AG09319 (cell line): ENCODE results near the gene ATG4D.

Experiments used
- DNase-seq: peaks from one replicate; pipeline ENCODE4 v3.0.0-alpha.2; 2010; ENCODE audit warnings: low read depth; ENCODE audit errors: extremely low read depth
- TF ChIP-seq, protein P1 (sequence below): IDR thresholded peaks from 2 replicates; pipeline ENCODE4 v1.5.1; 2011; ENCODE audit warnings: low read depth, mild to moderate bottlenecking, inconsistent platforms, low read length, moderate library complexity

ATG4D gene

DNA sequence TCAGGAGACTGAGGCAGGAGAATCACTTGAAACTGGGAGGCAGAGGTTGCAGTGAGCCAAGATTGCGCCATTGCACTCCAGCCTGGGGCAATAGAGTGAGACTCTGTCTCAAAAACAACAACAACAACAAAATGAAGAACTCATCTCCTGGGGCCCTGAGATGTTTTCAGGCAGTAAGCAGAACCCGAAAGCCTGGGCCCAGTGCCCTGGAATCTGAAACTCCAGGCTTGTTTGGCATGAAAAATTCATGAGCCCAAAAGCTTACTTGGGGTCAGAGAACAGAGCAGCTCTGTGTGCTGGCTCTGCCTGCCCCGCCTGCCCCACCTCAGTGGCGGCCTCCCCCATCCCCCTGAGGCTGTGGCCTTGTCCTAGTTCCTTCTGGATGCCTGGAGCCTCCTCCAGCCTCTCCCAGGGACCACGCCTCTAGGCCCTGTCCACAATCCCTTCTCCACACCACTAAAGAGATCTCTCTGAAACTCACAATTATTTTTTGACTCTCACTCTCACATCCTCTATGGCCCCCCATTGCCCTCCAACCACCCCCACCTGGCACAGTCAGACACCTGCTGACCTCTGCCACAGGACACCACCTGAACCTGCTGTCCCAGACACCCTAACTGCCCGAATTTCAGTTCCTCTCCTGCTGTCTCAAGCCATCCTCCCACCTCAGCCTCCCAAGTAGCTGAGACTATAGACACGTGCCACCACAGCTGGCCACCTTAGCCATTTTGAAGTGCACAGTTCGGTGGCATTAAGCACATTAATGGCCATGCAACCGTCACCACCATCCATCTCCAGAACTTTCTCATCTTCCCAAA, 50.3 kb downstream of the ATG4D start:
- no peak for DNase-seq
- TF ChIP-seq, protein P1, sequence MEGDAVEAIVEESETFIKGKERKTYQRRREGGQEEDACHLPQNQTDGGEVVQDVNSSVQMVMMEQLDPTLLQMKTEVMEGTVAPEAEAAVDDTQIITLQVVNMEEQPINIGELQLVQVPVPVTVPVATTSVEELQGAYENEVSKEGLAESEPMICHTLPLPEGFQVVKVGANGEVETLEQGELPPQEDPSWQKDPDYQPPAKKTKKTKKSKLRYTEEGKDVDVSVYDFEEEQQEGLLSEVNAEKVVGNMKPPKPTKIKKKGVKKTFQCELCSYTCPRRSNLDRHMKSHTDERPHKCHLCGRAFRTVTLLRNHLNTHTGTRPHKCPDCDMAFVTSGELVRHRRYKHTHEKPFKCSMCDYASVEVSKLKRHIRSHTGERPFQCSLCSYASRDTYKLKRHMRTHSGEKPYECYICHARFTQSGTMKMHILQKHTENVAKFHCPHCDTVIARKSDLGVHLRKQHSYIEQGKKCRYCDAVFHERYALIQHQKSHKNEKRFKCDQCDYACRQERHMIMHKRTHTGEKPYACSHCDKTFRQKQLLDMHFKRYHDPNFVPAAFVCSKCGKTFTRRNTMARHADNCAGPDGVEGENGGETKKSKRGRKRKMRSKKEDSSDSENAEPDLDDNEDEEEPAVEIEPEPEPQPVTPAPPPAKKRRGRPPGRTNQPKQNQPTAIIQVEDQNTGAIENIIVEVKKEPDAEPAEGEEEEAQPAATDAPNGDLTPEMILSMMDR = no peak

DNA sequence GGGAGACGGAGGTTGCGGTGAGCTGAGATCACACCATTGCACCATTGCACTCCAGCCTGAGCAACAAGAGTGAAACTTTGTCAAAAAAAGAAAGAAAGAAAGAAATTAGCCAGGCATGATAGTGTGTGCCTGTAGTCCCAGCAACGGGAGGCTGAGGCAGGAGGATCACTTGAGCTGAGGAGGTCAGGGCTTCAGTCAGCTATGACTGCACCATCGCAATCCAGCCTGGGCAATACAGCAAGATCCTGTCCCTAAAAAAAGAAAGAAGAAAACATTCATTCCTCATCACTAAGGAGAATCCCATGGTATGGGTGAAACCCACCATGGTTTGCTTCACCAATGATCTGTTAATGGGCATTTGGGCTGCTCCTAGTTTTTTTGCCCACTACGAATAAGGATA, 56.4 kb downstream of the ATG4D start:
- TF ChIP-seq, protein P1 = no peak
- DNase-seq = no peak

DNA sequence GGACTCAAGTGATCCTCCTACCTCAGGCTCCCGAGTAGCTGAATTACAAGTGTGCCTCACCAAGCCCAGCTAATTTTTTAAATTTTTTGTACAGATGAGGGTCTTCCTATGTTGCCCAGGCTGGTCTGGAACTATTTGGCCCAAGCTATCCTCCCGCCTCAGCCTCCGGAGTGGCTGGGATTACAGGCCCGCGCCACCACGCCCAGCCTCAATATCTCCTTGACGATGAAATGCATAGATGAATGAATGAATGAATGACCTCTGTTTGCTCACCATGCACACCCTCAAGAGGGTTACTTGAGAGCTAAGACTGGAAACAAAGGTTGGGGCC, 58.3 kb downstream of the ATG4D start:
- DNase-seq = no peak
- TF ChIP-seq, protein P1 = no peak

DNA sequence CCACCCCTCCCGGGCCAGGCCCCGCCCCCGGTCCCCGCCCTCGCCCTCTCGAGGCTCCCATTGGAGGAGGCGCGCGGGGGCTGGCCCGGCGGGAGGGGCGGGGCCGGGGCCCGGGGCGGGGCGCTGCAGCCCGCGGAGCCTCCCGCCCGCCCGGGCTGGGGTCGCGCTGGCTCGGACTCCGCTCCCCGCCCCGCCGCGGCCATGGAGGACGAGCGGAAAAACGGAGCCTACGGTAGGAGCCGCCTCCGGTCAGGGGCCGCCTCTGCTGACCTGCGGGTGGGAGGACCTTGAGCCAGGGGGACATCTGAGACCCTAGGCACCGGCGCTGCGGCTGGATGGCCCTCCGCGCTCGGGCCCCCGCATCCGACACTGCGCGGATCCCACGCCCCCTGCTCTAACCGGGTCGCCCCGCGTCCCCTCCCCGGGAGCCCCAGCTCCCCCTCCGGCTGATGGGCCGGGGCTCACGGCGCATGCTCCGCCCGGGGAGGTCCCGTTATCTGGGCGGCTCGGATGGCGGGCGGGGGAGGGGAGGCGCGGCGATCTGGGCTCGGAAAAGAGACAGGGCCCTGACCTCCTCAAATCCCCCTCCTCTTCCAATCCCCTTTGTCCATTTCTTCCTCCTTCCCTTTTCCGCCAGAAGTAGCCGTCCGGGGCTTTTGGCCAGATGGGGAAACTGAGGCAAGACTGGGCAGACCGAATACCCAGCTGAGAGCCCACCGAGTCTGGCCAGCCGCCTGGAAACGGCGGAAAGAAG, 58.8 kb downstream of the ATG4D start:
- TF ChIP-seq, protein P1 = no peak
- DNase-seq = no peak
